Sciatic nerve (tissue), 2 donors: ENCODE results near the gene MTHFSD. TPM values are rescaled to one million over a fixed set of nuclear protein-coding genes. Genes with fewer than 3 reads are reported as not detected.

Source experiments
- ATAC-seq: fragments of 200-7000 bp; cut with Tn5 transposase; one replicate; pipeline ENCODE4 v1.9.1; 2020; ENCODE audit warnings: mild to moderate bottlenecking, moderate library complexity
- DNase-seq: peaks from one replicate; pipeline ENCODE4 v3.0.0-alpha.2; 2020; ENCODE audit warnings: low spot score
- intact Hi-C: fragments of 100-400 bp; cut with DNase I; formaldehyde crosslinking; loops from one replicate; pipeline ENCODE4 v1.14.2; 2022
- total RNA-seq: library from RNA; stranded (reverse); fragmentation: NEBNext Ultra II Directional; extraction: Animal tissue kit (Norgen Biotek cat#: 25700); gene quantifications from one replicate; pipeline ENCODE4 v1.2.1, GENCODE V29; 2021
- donor health status: DM: no; HTN: no; CAD: no.
- donor health status: DM: no; HTN: no; CAD: no.

MTHFSD gene
- total RNA-seq, 1 donor from 2014 or later = 19.2 TPM

DNA sequence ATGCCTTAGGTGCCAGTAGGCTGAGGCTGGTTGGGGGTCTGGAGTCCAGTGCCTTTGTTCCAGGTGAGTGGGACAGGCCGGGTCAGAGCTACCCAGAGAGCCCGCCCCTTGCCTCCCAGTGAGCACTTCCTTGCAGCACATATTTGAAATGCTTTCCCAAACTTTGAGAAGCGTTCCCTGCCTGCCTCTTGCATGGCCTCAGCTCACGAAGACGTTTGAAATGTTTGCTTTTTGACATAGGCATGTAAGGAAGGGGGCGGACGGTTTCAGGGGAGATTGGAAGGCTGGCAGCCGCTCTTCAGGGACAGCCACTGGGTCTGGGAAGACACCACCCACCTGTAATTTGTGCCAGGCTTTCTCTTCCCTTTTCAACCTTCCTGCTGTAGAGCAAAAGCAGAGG is 18.2 kb upstream of the MTHFSD start:
- ATAC-seq (no peak), DNase-seq (no peak)
- intact Hi-C loops = loop anchor here (10.0 kb wide), 1 partner anchor 182 kb away; no protein-coding TSS in a partner anchor

DNA sequence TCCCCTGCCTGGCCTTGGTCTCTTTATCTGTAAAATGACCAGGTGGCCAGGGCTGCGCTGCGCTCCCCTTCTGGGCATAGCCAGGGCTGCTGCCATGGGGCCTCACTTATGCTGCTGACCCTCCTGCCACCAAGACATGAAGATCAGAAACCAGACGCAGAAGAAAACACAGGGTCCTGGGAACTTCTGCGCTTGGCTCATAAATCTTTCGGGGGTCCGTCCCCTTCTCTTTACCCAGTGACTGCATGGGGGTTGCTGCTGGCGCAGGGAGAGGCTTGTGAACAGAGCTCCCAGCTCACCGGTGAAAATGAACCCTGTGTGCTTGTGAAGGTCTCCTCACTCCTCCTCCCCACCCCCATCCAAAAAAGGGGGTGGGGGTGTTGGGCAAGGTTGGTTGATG is 17.6 kb upstream of the MTHFSD start:
- intact Hi-C loops = loop anchor here (10.0 kb wide), 1 partner anchor 182 kb away; no protein-coding TSS in a partner anchor
- ATAC-seq (no peak), DNase-seq (no peak)

DNA sequence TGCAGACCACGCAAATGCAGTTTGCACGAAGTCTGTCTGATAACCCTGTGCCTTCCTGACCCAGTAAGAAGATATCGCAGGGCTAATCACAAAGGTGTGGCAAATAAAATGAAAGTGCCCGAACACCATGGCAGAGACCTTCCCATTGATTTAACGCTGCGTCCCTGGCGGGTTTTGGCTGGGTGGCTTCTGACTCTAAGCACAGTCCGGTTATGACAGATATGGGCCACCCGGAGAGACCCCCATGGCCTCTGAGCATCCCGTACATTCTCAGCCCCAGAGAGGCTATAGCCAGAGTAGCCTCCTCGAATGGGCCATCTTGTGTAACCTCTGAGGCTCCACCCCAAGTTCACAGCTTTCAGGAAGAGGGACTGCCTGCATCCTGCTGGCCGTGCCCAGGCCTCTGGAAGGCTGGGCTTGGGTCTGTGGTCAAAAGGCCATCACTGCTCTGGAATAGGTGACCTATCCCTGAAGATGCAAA is 17.0 kb upstream of the MTHFSD start:
- ATAC-seq (no peak), DNase-seq (peak; percentile 47)
- intact Hi-C loops = loop anchor here (10.0 kb wide), 1 partner anchor 183 kb away; no protein-coding TSS in a partner anchor

DNA sequence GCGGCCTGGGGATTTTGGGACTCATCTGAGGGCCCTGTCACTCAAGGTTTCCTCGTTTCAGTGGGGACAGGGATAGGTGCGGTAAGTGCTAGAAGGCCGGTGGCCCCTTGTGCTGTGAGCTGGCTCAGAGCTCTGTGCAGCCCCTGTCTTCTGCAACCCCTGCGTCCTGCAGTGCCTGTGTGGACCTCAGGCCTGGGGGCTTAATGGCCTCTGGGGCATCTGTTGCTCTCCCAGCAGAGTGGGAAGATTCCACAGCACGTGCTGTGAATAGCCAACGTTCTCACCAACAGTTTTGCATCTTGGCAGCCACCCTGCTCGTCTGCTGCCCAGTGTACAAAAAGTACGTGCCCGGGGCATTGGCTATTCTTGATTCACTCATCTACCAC is 16.5 kb upstream of the MTHFSD start:
- no peak for DNase-seq
- intact Hi-C loops = loop anchor here (10.0 kb wide), 1 partner anchor 183 kb away; no protein-coding TSS in a partner anchor
- no peak for ATAC-seq

DNA sequence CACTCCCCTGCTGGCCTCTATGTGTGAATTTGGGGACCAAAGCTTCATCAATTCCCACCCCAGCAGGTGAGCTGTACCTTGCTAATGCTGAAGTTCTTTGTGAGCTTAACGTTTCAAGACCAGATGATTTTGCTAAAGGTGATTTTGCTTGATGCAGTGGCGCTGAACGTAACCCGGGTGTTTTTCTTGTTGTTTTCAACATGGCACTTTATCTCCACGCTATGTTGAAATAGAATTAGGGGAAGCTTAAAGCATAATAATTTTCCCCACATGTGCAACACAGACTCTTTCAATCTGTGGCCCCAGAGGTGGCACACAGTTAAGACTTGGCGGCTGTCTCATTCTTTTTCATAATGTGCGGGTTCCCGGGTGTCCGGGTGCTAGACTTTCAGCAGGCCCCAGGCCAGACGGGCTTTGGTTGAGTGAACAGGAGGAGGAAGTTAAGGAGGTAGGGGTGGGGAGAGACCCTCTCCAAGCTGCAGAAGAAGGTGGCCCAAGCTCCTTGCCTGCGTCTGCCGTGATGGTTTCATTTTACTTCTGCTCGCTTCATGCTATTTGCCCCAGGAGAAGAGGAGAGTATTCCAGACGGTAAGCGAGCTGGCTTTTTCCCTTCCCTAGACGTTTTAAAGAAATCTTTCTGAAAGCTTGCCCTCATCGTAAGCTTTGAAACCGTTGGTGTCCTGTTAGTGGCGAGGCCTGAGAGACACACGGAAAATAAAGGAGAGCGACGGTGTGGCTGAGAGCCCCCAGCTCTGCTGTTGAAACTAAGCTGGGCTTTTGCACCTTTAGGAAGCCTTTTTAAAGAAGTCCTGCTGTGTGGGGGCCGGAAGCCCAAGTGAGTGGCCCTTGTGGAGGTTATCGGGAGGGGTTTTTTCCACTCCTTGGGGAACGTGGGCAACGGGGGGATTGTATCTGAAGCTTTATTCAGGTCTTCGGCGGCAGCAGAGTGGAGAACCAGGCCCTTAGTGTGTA is 15.8 kb upstream of the MTHFSD start:
- DNase-seq = peak; percentile 51
- intact Hi-C loops = loop anchor here (10.0 kb wide), 1 partner anchor 184 kb away; no protein-coding TSS in a partner anchor
- ATAC-seq = no peak

DNA sequence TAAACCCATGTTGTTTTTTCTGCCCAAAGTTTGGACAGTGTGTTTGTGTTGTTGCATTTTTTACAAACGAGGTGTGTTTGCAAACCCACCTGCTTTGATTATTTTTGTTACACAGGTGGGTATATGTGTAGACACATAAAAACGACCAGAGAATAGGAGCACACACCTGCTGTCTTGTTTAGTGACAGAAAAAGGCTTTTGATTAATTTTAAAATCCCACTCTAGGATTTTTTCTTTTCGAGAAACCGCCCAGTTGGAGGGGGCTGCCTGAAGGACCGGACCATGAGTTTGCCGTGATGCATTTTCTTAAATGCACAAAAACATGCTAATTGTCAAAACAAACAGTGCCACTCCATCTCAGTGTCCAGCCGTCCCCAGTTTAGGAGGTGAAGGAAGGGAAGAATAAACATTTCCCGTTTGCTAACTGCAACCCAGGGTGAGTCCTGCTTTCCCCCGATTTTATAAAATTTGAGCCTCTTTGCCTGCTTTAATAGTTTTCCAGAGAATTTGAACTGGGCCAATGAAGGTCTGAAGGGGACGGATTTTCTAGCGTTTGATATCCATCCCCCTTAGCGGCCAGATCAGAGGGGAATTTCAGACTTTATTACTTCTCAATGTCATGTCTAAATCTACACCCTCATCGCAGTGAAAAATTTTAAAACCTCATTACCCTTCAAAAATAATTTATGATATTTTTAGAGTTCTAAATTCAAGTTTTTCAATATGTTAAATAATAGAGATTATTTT is 14.8 kb upstream of the MTHFSD start:
- ATAC-seq = no peak
- intact Hi-C loops = loop anchor here (10.0 kb wide), 1 partner anchor 185 kb away; no protein-coding TSS in a partner anchor

DNA sequence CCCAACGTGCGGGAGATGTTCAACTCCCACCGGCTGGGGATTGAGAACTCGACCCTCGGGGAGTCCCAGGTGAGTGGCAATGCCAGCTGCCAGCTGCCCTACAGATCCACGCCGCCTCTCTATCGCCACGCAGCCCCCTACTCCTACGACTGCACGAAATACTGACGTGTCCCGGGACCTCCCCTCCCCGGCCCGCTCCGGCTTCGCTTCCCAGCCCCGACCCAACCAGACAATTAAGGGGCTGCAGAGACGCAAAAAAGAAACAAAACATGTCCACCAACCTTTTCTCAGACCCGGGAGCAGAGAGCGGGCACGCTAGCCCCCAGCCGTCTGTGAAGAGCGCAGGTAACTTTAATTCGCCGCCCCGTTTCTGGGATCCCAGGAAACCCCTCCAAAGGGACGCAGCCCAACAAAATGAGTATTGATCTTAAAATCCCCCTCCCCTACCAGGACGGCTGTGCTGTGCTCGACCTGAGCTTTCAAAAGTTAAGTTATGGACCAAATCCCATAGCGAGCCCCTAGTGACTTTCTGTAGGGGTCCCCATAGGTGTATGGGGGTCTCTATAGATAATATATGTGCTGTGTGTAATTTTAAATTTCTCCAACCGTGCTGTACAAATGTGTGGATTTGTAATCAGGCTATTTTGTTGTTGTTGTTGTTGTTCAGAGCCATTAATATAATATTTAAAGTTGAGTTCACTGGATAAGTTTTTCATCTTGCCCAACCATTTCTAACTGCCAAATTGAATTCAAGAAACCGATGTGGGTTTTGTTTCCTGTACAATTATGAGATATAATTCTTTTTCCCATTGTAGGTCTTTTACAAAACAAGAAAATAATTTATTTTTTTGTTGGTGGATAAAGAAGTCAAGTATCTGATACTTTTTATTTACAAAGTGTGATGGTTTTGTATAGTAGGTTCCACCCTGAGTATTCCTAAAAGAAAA is 13.9 kb upstream of the MTHFSD start:
- intact Hi-C loops = no loop called here
- no peak for ATAC-seq
- no peak for DNase-seq

More for the DNA sequence above, 14.8 kb upstream of the MTHFSD start:
- no peak for DNase-seq

DNA sequence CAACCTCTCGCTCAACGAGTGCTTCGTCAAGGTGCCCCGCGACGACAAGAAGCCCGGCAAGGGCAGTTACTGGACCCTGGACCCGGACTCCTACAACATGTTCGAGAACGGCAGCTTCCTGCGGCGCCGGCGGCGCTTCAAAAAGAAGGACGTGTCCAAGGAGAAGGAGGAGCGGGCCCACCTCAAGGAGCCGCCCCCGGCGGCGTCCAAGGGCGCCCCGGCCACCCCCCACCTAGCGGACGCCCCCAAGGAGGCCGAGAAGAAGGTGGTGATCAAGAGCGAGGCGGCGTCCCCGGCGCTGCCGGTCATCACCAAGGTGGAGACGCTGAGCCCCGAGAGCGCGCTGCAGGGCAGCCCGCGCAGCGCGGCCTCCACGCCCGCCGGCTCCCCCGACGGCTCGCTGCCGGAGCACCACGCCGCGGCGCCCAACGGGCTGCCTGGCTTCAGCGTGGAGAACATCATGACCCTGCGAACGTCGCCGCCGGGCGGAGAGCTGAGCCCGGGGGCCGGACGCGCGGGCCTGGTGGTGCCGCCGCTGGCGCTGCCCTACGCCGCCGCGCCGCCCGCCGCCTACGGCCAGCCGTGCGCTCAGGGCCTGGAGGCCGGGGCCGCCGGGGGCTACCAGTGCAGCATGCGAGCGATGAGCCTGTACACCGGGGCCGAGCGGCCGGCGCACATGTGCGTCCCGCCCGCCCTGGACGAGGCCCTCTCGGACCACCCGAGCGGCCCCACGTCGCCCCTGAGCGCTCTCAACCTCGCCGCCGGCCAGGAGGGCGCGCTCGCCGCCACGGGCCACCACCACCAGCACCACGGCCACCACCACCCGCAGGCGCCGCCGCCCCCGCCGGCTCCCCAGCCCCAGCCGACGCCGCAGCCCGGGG is 12.9 kb upstream of the MTHFSD start:
- intact Hi-C loops = no loop called here
- ATAC-seq (no peak), DNase-seq (peak; percentile 42)

DNA sequence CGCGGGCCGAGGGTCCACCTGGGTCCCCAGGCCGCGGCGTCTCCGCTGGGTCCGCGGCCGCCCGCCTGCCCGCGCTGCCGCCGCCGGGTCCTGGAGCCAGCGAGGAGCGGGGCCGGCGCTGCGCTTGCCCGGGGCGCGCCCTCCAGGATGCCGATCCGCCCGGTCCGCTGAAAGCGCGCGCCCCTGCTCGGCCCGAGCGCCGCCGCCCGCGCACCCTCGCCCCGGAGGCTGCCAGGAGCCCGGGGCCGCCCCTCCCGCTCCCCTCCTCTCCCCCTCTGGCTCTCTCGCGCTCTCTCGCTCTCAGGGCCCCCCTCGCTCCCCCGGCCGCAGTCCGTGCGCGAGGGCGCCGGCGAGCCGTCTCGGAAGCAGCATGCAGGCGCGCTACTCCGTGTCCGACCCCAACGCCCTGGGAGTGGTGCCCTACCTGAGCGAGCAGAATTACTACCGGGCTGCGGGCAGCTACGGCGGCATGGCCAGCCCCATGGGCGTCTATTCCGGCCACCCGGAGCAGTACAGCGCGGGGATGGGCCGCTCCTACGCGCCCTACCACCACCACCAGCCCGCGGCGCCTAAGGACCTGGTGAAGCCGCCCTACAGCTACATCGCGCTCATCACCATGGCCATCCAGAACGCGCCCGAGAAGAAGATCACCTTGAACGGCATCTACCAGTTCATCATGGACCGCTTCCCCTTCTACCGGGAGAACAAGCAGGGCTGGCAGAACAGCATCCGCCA is 12.1 kb upstream of the MTHFSD start:
- ATAC-seq (peak; percentile 59), DNase-seq (no peak)
- intact Hi-C loops = no loop called here

DNA sequence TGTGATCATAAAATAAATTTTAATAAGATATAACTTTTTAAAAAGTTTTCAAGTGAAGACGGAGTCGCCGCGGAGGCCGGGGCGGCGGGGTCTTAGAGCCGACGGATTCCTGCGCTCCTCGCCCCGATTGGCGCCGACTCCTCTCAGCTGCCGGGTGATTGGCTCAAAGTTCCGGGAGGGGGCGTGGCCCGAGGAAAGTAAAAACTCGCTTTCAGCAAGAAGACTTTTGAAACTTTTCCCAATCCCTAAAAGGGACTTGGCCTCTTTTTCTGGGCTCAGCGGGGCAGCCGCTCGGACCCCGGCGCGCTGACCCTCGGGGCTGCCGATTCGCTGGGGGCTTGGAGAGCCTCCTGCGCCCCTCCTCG is 11.5 kb upstream of the MTHFSD start, which contains the start of gene FOXC2:
FOXC2 (plus strand) TSS at position 229 of the 365 bp plus-strand sequence. CDS start 507 bp downstream, outside the sequence.
- intact Hi-C loops = no loop called here
- ATAC-seq (peak; percentile 88), DNase-seq (peak; percentile 95)

DNA sequence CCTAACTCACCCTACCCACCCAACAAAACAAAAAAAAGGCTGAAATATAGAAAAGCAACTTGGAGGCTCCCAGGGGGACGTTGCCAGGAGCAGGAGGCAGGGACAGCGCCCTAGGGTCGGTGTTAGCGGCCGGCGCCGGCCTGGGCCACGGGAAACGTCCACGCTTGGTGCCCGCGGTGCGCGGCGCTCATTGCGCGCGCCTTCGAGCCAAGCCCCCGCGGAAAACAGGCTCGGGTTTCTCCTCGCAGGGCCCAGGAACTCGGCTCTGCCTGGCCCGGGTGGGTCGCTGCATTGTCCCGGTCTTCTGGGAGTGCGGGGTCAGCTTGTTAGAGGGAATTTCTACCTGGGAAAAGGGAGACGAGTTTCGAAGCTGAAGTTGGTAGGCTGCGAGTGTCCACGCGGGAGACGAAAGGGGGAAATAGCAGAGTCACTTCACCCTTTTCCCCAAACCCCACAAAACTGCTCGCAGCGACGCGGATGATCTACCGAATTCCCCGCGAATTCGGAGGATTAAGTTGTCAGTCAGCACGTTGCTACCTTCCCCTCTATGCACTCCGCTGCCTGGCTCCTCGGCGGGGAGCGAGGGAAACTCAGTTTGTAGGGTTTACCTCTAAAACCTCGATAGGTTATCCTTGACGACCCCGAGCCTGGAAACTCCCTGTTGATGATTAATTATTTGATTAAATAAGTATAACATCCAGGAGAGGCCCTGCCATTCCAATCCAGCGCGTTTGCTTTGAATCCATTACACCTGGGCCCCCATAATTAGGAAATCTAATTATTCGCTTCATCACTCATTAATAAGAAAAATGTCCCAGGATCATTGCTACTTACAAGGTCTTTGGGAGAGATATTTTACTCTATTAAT is 10.8 kb upstream of the MTHFSD start:
- intact Hi-C loops = no loop called here
- no peak for ATAC-seq
- no peak for DNase-seq

DNA sequence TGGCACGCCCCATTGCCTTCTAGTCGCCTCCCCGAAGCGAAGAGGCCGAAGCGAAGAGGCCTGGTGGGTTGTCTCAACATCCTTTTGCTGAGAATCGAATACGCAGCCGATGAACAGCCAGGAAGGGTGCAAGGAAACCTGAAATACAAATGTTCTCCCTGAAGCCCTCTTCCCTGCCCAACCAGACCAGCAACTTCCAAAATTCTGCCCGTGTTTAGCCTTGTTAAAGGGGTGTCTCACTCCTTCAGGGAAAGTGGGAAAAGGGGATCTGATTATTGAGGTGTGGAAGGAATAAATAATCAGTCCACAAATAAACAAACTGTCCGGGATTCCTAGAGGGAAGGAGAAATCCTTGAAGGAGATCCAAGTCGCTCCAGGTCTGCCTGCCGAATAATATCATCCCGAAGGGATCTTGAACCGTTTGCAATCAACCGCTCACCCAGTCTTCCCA is 10.2 kb upstream of the MTHFSD start:
- no peak for ATAC-seq
- DNase-seq = no peak
- intact Hi-C loops = no loop called here

DNA sequence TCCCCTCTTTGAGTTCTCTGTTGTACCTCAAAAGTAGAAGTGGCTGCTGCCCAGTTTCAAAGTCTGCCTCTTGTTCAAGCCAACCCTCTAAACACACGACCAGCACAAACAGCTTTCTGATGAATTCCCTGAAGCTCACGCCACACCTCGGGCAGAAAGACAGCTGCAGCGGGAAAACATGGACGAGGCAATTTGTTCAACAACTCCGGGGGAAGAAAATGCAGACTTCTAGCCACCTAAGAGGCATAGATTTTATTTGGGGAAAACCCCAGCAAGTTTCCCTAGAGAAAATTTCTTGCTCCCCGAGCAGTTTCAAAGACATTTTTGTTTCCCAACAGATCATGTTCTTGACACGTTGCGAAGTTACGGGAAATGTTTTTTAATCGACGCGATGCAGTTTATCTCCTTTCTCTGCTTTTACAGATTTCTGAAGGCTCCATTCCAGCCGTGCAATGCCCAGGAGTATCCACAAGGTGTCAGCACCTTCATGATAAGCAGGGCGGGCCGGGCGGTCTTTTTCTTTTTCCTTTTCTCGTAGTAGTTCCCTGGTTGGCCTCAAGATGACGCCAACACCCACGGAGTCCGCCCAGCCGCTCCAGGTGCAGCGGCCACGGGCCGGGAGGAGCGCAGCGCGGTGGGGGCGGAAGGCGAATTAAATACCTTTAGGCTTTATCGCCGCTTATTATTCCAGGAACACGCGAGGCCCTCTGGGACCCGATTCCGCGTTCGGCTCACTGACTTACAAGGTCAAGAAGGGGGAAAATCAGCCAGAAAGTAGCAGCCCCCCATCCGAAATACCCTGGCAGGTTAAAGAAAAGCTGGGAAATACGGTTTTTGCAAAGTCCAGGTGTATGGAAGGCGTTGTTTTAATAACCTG is 8.7 kb upstream of the MTHFSD start:
- peak; percentile 83 for ATAC-seq
- intact Hi-C loops = loop anchor here (5.0 kb wide), 2 partner anchors 504 to 714 kb away; no protein-coding TSS in a partner anchor
- peak; percentile 95 for DNase-seq

DNA sequence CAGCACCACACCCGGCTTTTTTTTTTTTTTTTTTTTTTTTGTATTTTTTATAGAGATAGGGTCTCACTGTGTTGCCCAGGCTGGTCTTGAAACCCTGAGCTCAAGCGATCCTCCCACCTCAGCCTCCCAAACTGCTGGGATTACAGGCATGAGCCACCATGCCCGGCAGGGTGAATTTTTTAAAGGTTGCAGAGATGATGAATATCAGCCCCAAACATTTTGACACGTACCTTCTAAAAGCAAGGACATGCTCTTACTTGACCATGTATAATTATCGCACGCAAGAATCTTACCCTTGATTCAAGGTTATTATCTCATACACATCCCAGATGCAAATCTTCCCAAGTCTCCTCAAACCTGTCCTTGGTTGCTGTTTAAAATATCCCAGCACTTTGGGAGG is 7.3 kb upstream of the MTHFSD start:
- no peak for DNase-seq
- intact Hi-C loops = loop anchor here (5.0 kb wide), 2 partner anchors 505 to 715 kb away; no protein-coding TSS in a partner anchor
- no peak for ATAC-seq
